ENCODE measurements around the gene CYBB.

Gene CYBB

DNA sequence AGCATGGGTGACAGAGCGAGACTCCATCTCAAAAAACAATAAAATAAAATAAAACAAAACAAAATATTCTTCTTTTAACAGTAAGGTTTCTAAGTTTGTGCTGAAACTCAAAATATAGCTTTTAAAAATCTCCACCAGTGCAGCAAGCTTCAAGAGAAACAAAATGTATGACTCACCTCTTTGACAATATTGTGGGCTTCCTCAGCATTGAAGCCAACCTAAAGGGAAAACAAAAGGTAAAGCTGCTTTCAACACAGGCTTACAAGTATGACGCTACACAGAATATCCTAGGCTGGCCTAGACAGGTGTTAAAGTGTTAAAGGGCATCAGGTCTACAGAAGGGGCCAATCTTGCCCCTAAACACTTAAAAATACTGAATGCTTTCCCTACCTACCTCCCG is 66.3 kb downstream of the CYBB start:
- no peak for DNase-seq

DNA sequence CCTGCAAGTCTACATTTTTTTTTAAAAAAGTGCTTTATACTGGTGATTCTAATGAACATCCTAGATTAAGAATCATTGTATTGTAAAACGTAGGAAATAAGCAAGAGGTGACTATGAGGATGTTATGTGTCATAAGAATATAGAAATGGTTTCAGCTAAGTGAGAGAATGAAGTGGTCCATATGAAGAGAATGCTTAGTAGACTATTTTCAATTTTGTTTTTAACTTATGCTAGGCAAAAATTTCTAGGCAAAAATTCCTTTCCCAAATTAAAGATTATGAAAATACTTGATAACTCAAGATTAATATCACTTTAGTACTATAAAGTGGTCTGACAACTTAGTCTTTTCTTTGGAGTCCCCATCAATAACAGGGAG is 66.7 kb downstream of the CYBB start:
- DNase-seq = no peak

GRCh38 chrX:37846934-37847732 is 67.3 kb downstream of the CYBB start, which contains the start of gene DYNLT3:
TSS of gene DYNLT3 (minus strand) at chrX:37847571. CDS start at chrX:37847510, 61 bp downstream.
- peak; percentile 91 for DNase-seq

GRCh38 chrX:37847733-37848197 is 67.9 kb downstream of the CYBB start:
- no peak for DNase-seq

GRCh38 chrX:37854148-37854547 is 74.3 kb downstream of the CYBB start:
- no peak for DNase-seq

GRCh38 chrX:37854748-37855147 is 74.9 kb downstream of the CYBB start:
- no peak for DNase-seq

DNA sequence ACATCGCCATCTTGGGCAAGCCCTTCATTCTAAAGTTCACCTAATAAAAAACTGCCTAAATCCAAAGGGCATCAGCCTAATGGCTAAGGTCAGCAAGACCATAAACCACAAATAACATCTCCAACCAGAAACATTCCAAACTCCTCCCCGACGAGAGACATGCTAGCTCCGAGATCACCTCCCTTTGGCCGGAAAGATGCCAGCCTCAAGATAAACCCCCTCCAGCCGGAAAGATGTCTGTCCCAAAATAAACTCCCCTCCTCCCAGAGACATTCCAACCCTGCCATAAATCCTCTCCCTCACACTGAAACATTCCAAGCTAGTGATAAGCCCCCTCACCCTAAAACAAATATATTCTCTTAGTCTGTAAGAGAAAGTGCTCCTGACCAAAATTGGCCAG is 80.9 kb downstream of the CYBB start:
- no peak for DNase-seq

GRCh38 chrX:37862851-37863250 is 83.0 kb downstream of the CYBB start:
- no peak for DNase-seq
